Measurements from ENCODE around the gene FIG4.

The FIG4 gene

GRCh38 chr6:109690737-109691621, at the start of gene FIG4, which contains the start of gene AK9:
TSS of gene FIG4 (plus strand) at chr6:109691296. CDS start at chr6:109691436, 140 bp downstream.
TSS of gene AK9 (minus strand) at chr6:109691202. CDS start at chr6:109675745, 15,457 bp downstream.
- peak within 1 kb of the TSS; percentile 89 for H3K27ac ChIP-seq (ENCODE audit: low read length)
- peak within 1 kb of the TSS; percentile 89 to 99 for H3K4me3 ChIP-seq (ENCODE audit: low read length in 2 of 2)
- H3K4me1 ChIP-seq (ENCODE audit: control insufficient read depth, insufficient read depth, low read length), result peaks cover 3% of the 10 kb centered on the region
- no peaks in the 10 kb centered on the region for H3K9me3 ChIP-seq (ENCODE audit: control insufficient read depth in 2 of 2, low read length in 2 of 2)
- H3K36me3 ChIP-seq (ENCODE audit: control insufficient read depth in 2 of 2, insufficient read depth in 2 of 2, low read length in 2 of 2), result no peaks in the 10 kb centered on the region
- no peaks in the 10 kb centered on the region for H3K27me3 ChIP-seq (ENCODE audit: control insufficient read depth in 1 of 2, insufficient read depth in 2 of 2, low read length in 2 of 2)
- peak within 1 kb of the TSS; percentile 98 to 99 for H3K9ac ChIP-seq (ENCODE audit: low read length in 2 of 2)

DNA sequence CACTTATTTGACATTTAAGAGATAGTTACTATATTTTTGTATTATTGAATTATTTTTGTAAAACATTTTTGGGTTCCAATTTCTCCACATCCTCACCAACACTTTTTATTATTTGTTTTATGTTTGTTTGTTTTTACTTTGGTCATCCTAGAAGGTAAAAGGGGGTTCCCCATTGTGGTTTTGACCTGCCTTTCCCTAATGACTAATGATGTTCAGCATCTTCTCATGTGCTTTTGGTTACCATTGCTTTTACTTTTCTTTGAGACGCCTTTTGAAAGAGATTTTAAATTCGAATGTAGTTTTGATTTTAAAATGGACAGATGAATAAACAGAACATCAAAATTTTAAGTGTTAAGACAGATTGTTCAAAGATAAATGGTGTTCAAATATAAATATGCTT, 47.0 kb upstream of the FIG4 start:
- Histone ChIP-seq H3K4me1 (ENCODE audit: control insufficient read depth, insufficient read depth, low read length) (no peaks in the 10 kb centered on the region), H3K9ac (ENCODE audit: low read length in 2 of 2) (no peak overlapping the region), H3K27ac (ENCODE audit: low read length) (no peak overlapping the region), H3K4me3 (ENCODE audit: low read length in 2 of 2) (no peak overlapping the region), H3K9me3 (ENCODE audit: control insufficient read depth in 2 of 2, low read length in 2 of 2) (peaks cover 0 to 6% of the 10 kb centered on the region in 2 donors), H3K27me3 (ENCODE audit: control insufficient read depth in 1 of 2, insufficient read depth in 2 of 2, low read length in 2 of 2) (no peaks in the 10 kb centered on the region), H3K36me3 (ENCODE audit: control insufficient read depth in 2 of 2, insufficient read depth in 2 of 2, low read length in 2 of 2) (peaks cover 8 to 9% of the 10 kb centered on the region in 2 donors)

GRCh38 chr6:109653264-109653663, 37.8 kb upstream of the FIG4 start:
- Histone ChIP-seq H3K4me1 (ENCODE audit: control insufficient read depth, insufficient read depth, low read length) (no peaks in the 10 kb centered on the region), H3K9me3 (ENCODE audit: control insufficient read depth in 2 of 2, low read length in 2 of 2) (no peaks in the 10 kb centered on the region), H3K4me3 (ENCODE audit: low read length in 2 of 2) (no peak overlapping the region), H3K36me3 (ENCODE audit: control insufficient read depth in 2 of 2, insufficient read depth in 2 of 2, low read length in 2 of 2) (peaks cover 4 to 5% of the 10 kb centered on the region in 2 donors), H3K27ac (ENCODE audit: low read length) (no peak overlapping the region), H3K27me3 (ENCODE audit: control insufficient read depth in 1 of 2, insufficient read depth in 2 of 2, low read length in 2 of 2) (no peaks in the 10 kb centered on the region), H3K9ac (ENCODE audit: low read length in 2 of 2) (no peak overlapping the region)

DNA sequence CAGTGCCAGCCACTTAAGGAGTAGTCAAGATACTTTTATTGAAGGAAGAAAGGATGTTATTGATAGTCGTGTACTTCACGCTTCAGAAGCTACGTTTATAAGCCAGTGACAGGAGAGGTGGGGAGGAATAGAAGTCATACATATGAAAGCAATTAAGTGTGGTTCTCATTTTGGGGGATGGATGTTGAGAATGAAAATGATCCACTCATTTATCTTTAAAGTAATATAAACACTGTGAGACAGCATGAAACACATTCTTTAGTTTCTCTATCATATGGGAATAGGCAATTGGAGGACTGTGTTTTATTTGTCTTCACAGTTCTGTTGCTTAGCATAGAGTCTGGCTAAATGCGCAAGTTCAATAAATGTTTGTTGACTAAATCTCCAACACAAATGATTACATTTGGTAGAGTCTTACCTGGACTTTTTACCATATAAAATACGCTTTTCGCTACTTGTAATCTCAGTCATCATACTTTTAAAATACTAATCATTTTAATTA, 35.3 kb upstream of the FIG4 start:
- H3K27ac ChIP-seq (ENCODE audit: low read length), result no peak overlapping the region
- H3K27me3 ChIP-seq (ENCODE audit: control insufficient read depth in 1 of 2, insufficient read depth in 2 of 2, low read length in 2 of 2), result no peaks in the 10 kb centered on the region
- no peak overlapping the region for H3K9ac ChIP-seq (ENCODE audit: low read length in 2 of 2)
- H3K4me1 ChIP-seq (ENCODE audit: control insufficient read depth, insufficient read depth, low read length), result no peaks in the 10 kb centered on the region
- no peaks in the 10 kb centered on the region for H3K9me3 ChIP-seq (ENCODE audit: control insufficient read depth in 2 of 2, low read length in 2 of 2)
- H3K4me3 ChIP-seq (ENCODE audit: low read length in 2 of 2), result no peak overlapping the region
- peaks cover 4 to 5% of the 10 kb centered on the region in 2 donors for H3K36me3 ChIP-seq (ENCODE audit: control insufficient read depth in 2 of 2, insufficient read depth in 2 of 2, low read length in 2 of 2)

GRCh38 chr6:109660526-109661320, 30.4 kb upstream of the FIG4 start:
- Histone ChIP-seq H3K27me3 (ENCODE audit: control insufficient read depth in 1 of 2, insufficient read depth in 2 of 2, low read length in 2 of 2) (no peaks in the 10 kb centered on the region), H3K36me3 (ENCODE audit: control insufficient read depth in 2 of 2, insufficient read depth in 2 of 2, low read length in 2 of 2) (peaks cover under 1 to 3% of the 10 kb centered on the region in 2 donors), H3K9me3 (ENCODE audit: control insufficient read depth in 2 of 2, low read length in 2 of 2) (no peaks in the 10 kb centered on the region), H3K4me3 (ENCODE audit: low read length in 2 of 2) (no peak overlapping the region), H3K4me1 (ENCODE audit: control insufficient read depth, insufficient read depth, low read length) (no peaks in the 10 kb centered on the region), H3K9ac (ENCODE audit: low read length in 2 of 2) (no peak overlapping the region), H3K27ac (ENCODE audit: low read length) (no peak overlapping the region)

DNA sequence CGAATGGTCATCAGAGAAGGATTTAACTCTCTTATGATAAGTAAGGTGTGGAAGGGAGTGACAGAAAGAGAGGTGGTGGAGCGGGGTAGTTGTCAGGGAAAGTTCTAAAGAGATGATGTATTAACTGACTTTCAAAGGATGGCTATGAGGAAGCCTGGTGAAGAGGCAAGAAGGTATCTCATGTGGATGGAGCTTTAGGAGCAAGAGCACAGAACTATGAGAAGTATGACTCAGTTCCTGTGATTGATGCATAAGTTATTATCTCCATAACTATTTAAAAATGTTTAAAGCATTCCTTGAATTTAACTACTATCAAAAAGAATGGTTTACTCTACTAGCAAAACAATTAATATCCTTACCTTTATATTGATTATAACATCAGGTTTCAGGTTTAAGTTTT, 28.9 kb upstream of the FIG4 start:
- Histone ChIP-seq H3K4me3 (ENCODE audit: low read length in 2 of 2) (no peak overlapping the region), H3K27me3 (ENCODE audit: control insufficient read depth in 1 of 2, insufficient read depth in 2 of 2, low read length in 2 of 2) (no peaks in the 10 kb centered on the region), H3K4me1 (ENCODE audit: control insufficient read depth, insufficient read depth, low read length) (no peaks in the 10 kb centered on the region), H3K36me3 (ENCODE audit: control insufficient read depth in 2 of 2, insufficient read depth in 2 of 2, low read length in 2 of 2) (no peaks in the 10 kb centered on the region), H3K27ac (ENCODE audit: low read length) (no peak overlapping the region), H3K9me3 (ENCODE audit: control insufficient read depth in 2 of 2, low read length in 2 of 2) (no peaks in the 10 kb centered on the region), H3K9ac (ENCODE audit: low read length in 2 of 2) (no peak overlapping the region)

GRCh38 chr6:109669811-109670210, 21.3 kb upstream of the FIG4 start:
- Histone ChIP-seq H3K4me3 (ENCODE audit: low read length in 2 of 2) (no peak overlapping the region), H3K4me1 (ENCODE audit: control insufficient read depth, insufficient read depth, low read length) (no peaks in the 10 kb centered on the region), H3K9ac (ENCODE audit: low read length in 2 of 2) (no peak overlapping the region), H3K27ac (ENCODE audit: low read length) (no peak overlapping the region), H3K9me3 (ENCODE audit: control insufficient read depth in 2 of 2, low read length in 2 of 2) (no peaks in the 10 kb centered on the region), H3K27me3 (ENCODE audit: control insufficient read depth in 1 of 2, insufficient read depth in 2 of 2, low read length in 2 of 2) (no peaks in the 10 kb centered on the region), H3K36me3 (ENCODE audit: control insufficient read depth in 2 of 2, insufficient read depth in 2 of 2, low read length in 2 of 2) (peaks cover 3 to 4% of the 10 kb centered on the region in 2 donors)

GRCh38 chr6:109671733-109672132, 19.4 kb upstream of the FIG4 start:
- Histone ChIP-seq H3K9me3 (ENCODE audit: control insufficient read depth in 2 of 2, low read length in 2 of 2) (no peaks in the 10 kb centered on the region), H3K4me3 (ENCODE audit: low read length in 2 of 2) (no peak overlapping the region), H3K36me3 (ENCODE audit: control insufficient read depth in 2 of 2, insufficient read depth in 2 of 2, low read length in 2 of 2) (peaks cover 3 to 4% of the 10 kb centered on the region in 2 donors), H3K9ac (ENCODE audit: low read length in 2 of 2) (no peak overlapping the region), H3K27ac (ENCODE audit: low read length) (no peak overlapping the region), H3K4me1 (ENCODE audit: control insufficient read depth, insufficient read depth, low read length) (no peaks in the 10 kb centered on the region), H3K27me3 (ENCODE audit: control insufficient read depth in 1 of 2, insufficient read depth in 2 of 2, low read length in 2 of 2) (no peaks in the 10 kb centered on the region)

DNA sequence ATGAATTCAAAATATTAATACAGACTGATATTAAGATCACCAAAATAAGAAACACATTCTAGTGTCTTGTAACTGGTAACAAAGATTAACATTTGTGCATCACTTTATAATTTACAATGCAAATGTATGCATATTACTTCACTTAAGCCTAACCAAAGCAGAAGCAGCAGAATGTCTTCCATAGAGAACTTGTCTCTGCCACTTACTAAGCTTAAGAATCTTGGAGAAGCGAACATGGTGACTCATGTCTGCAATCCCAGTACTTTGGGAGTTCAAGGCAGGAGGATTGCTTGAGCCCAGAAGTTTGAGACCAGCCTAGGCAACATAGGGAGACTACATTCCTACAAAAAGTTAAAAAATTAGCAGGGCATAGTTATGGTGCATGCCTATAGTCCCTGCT, 18.9 kb upstream of the FIG4 start:
- no peaks in the 10 kb centered on the region for H3K9me3 ChIP-seq (ENCODE audit: control insufficient read depth in 2 of 2, low read length in 2 of 2)
- H3K27ac ChIP-seq (ENCODE audit: low read length), result no peak overlapping the region
- peaks cover 3 to 4% of the 10 kb centered on the region in 2 donors for H3K36me3 ChIP-seq (ENCODE audit: control insufficient read depth in 2 of 2, insufficient read depth in 2 of 2, low read length in 2 of 2)
- H3K4me1 ChIP-seq (ENCODE audit: control insufficient read depth, insufficient read depth, low read length), result no peaks in the 10 kb centered on the region
- no peaks in the 10 kb centered on the region for H3K27me3 ChIP-seq (ENCODE audit: control insufficient read depth in 1 of 2, insufficient read depth in 2 of 2, low read length in 2 of 2)
- no peak overlapping the region for H3K4me3 ChIP-seq (ENCODE audit: low read length in 2 of 2)
- H3K9ac ChIP-seq (ENCODE audit: low read length in 2 of 2), result no peak overlapping the region

DNA sequence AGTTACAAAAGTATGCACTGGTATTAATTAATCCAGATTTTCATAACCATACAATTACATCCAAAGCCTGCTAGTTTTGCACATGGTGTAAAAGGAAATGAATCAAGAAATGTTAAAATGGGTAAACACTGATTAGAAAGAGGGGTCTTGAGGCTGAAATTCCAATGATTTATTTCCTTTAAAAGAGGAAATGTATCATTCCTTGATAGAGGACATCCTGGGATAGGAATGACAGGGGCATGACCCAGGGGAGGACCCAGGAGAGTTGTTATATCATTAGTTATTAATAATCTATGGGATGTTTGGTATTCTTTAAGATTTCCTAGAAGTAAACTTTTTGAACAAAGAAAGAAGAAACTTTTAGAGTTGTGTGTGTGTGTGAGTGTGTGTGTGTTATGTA, 18.3 kb upstream of the FIG4 start:
- H3K36me3 ChIP-seq (ENCODE audit: control insufficient read depth in 2 of 2, insufficient read depth in 2 of 2, low read length in 2 of 2), result peaks cover 3 to 4% of the 10 kb centered on the region in 2 donors
- no peak overlapping the region for H3K4me3 ChIP-seq (ENCODE audit: low read length in 2 of 2)
- H3K9me3 ChIP-seq (ENCODE audit: control insufficient read depth in 2 of 2, low read length in 2 of 2), result no peaks in the 10 kb centered on the region
- H3K9ac ChIP-seq (ENCODE audit: low read length in 2 of 2), result no peak overlapping the region
- H3K4me1 ChIP-seq (ENCODE audit: control insufficient read depth, insufficient read depth, low read length), result no peaks in the 10 kb centered on the region
- H3K27me3 ChIP-seq (ENCODE audit: control insufficient read depth in 1 of 2, insufficient read depth in 2 of 2, low read length in 2 of 2), result no peaks in the 10 kb centered on the region
- no peak overlapping the region for H3K27ac ChIP-seq (ENCODE audit: low read length)

All from stomach smooth muscle (tissue), 2 donors.